GM12872 (cell line): Measurements from ENCODE around the gene IGF1R.

Experiments used
- TF ChIP-seq, protein P1 (sequence below): IDR thresholded peaks from 3 replicates; pipeline ENCODE4 v1.5.1; 2011; ENCODE audit warnings: low read depth, mild to moderate bottlenecking, low read length, moderate library complexity; ENCODE audit not compliant: insufficient read depth

IGF1R gene

GRCh38 chr15:98955961-98956723, 307.8 kb downstream of the IGF1R start:
- TF ChIP-seq, protein P1, sequence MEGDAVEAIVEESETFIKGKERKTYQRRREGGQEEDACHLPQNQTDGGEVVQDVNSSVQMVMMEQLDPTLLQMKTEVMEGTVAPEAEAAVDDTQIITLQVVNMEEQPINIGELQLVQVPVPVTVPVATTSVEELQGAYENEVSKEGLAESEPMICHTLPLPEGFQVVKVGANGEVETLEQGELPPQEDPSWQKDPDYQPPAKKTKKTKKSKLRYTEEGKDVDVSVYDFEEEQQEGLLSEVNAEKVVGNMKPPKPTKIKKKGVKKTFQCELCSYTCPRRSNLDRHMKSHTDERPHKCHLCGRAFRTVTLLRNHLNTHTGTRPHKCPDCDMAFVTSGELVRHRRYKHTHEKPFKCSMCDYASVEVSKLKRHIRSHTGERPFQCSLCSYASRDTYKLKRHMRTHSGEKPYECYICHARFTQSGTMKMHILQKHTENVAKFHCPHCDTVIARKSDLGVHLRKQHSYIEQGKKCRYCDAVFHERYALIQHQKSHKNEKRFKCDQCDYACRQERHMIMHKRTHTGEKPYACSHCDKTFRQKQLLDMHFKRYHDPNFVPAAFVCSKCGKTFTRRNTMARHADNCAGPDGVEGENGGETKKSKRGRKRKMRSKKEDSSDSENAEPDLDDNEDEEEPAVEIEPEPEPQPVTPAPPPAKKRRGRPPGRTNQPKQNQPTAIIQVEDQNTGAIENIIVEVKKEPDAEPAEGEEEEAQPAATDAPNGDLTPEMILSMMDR, result no peak

- TF ChIP-seq, protein P1, result no peak
Measured at GRCh38 chr15:98956796-98957553, 308.6 kb downstream of the IGF1R start.

- TF ChIP-seq, protein P1, result no peak
Measured at GRCh38 chr15:98957655-98958054, 309.3 kb downstream of the IGF1R start.

- TF ChIP-seq, protein P1, result no peak
Measured at GRCh38 chr15:98958076-98958475, 309.7 kb downstream of the IGF1R start.

- TF ChIP-seq, protein P1, result no peak
Measured at GRCh38 chr15:98958918-98959639, 310.7 kb downstream of the IGF1R start.

DNA sequence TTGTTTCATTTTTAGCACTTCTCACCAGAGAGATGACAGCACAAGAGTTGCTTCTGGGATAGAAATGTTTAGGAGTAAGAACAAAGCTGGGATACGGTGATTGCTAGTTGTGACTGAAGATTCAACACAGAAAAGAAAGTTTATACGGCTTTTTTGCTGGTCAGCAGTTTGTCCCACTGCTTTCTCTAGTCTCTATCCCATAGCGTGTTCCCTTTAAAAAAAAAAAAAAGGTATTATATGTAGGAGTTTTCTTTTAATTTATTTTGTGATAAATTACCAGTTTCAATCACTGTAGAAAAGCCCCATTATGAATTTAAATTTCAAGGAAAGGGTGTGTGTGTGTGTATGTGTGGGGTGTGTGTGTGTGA, 311.3 kb downstream of the IGF1R start:
- TF ChIP-seq, protein P1, result no peak

GRCh38 chr15:98960555-98961050, 312.3 kb downstream of the IGF1R start:
- TF ChIP-seq, protein P1, result no peak
